Measurements from ENCODE around the gene ELOA.
"Not testable (repeated sequence)": the region's sequence is repeated elsewhere in the genome, so short reads cannot be mapped to it uniquely, and the experiment has no call there.

The ELOA gene

DNA sequence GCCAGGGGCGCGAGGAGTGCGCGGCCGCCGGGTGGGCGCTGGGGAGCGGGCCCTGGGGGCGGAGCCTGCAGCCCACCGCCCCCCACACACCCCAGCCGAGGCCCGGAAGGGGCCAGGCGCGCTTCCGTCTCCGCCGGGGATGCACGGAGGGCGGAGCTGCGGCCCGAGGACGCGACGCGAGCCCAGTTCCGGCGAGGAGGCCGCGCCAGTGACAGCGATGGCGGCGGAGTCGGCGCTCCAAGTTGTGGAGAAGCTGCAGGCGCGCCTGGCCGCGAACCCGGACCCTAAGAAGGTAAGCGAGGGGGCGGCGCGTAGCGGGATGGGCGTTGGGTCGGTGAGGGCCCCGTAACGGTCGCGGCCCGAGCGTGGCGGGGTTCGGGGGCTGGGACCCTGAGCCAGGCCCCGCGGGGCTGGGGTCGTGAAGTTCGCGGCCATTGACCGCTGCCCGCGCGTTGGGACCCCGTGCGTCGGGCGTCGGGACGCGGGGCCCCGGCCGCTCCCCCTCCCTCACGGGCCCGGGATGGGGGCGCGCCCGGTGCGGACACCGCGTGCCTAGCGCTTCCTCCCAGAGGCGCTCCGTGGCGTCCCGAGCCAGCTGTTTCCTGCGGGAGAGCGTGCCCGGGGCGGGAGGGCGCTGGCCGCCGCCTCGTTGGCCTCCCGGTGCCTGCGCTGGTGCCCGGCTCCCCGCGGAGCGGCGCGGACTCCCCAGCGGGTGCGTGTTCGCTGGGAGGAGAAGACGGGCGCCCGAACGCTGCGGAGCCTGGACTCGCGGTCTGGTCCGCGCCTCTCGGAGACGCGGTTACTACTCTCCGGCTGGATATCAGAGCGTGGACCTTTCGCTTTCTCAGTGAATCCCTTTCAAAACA lies at the start of gene ELOA:
ELOA (plus strand) TSS at position 185 of the 866 bp plus-strand sequence; CDS start at position 218, 33 bp downstream.
- peak; percentile 31 for DNase-seq

- no peak for DNase-seq
Measured at GRCh38 chr1:23693599-23693998, 49.7 kb upstream of the ELOA start.

DNA sequence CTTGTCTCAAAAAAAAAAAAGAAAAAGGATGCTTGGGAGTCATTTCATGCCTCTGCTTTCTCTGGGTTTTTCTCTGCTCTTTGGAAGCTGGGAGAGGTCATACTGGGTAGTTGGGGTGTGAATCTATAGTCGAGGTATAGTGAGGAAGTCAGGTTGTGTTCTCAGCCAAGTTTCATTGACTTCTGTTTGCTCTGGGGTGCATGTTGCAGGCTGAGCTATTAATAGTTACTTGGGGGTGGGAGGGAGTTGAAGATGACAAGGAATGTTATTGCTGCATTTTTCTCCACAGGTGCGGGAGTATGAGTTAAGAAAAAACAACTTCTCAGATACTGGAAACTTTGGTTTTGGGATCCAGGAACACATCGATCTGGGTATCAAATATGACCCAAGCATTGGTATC lies 48.9 kb upstream of the ELOA start:
- no peak for DNase-seq

- DNase-seq: no peak
Measured at GRCh38 chr1:23695667-23696066, 47.6 kb upstream of the ELOA start.

DNA sequence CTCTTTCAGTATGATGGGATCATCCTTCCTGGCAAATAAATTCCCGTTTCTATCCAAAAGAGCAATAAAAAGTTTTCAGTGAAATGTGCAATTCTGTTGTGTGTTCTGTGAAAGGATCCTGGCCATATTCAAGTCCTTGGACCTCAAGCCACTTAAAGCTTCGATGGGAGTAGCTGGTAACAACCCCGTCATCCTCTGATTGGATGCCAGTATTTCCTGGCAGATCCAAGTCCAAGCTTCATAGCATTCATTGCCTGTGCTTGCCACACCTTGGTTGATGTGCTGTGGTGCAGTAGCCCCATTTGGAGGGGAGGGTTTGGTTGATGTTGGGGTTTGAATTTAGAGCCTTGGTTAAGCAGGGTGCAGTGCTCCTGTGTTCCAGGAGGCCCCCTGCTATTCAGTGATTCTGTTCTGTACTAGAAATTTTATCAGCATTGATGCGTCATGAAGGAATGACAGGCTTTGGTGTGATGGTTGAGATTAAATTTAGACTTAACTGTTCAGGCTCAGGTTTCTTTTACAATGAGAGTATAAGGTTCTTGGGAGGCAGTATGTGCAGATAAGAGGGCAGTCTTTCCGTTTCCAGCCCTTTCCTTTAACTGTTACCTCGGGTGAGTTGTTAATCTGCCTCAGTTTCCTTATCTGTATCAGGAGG lies 46.8 kb upstream of the ELOA start:
- DNase-seq: no peak

DNA sequence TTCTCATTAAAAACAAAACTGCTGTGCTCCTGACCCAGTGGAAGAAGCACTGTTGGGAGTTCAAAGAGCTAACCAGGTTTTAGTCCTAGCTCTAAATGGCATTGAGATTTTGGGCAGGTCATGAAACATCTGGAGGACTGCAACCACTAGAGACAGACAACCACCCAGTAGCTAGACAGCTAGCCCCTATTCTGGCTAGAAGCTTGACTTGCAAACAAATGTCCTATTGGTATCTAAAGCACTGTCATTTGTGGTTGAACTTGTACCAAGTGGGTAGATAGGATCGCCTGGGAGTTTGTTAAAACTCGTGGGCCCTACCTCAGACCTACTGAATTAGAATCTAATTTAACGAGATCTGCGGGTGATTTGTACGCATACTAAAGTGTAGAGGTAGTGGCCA lies 44.8 kb upstream of the ELOA start:
- no peak for DNase-seq

DNA sequence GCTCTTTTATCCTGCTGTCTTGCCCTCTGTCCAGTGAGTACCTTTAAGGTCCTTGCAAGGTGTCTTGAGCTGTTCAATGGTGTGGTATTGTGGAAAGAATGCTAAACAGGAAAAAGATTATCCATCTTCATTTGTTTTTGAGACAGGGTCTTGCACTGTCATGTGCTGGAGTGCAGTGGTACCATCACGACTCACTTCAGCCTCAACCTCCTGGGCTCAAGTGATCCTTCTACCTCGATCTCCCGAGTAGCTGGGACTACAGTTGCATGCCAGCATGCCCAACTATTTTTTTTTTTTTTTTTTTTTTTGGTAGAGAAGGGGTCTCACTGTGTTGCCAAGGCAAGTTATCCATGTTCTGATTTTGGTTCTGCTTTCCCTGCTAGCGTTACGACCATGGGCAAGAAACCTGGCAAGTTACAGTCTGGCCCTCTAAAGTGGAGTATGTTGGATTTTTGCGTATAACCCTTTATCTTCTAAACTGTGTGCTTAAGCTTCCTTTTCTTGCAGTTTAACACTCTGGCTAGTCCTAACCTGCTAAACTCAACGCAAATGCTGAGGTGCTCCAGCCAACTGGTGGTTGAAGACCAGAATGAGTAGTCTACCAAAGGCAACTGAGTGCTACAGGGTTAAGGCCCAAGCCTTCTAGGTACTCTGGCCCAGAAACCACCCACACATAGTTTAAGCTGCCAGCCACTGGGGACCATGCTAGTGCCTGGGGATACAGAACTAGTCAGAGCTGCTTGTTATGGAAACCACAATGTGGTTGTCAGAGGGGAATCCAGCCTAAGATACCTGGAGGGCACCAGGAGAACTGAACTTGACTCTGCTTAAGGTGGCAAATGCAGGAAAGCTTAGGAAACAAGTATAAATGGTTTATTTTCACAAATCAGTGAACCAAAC lies 43.7 kb upstream of the ELOA start:
- DNase-seq: no peak

DNA sequence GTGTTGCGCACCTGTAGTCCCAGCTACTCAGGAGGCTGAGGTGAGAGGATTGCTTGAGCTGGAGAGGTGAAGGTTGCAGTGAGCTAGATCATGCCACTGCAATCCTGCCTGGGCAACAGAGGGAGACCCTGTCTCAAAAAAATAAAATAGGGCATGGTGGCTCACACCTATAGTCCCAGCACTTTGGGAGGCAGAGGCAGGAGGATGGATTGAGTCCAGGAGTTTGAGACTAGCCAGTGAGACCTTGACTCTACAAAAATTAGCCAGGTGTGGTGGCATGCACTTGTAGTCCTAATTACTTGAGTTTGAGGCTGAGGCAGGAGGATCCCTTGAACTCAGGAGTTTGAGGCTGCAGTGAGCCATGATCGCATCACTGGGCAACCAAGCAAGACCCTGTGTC lies 42.0 kb upstream of the ELOA start:
- no peak for DNase-seq

- DNase-seq: no peak
Measured at GRCh38 chr1:23701996-23702395, 41.3 kb upstream of the ELOA start.

DNA sequence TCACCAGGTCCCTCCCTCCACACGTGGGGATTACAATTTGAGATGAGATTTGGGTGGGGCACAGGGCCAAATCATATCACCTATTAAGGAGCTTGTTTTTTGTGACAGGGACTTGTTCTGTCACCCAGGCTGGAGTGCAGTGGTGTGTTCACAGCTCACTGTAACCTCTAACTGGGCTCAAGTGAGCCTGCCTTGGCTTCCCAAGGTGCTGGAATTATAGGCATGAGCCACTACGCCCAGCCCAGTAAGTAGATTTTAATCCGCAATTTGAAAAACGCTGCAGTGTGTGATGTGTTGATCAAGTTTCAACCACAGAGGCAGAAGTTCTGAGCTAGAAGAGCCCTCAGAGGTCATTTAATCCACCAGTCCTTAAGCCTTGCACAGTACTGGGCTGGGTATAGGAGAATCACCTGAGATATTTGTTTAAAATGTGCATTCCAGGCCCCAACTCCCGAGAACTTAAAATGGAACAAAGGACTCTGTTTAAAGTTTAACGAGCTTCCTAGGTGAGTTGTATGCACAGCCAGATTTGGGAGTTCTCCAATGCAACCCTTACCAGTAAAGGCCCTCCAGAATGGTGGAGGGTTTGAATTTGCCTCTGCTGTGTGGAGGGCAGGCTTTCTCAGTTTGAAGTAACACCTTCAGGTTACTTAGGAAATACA lies 38.3 kb upstream of the ELOA start:
- no peak for DNase-seq

DNA sequence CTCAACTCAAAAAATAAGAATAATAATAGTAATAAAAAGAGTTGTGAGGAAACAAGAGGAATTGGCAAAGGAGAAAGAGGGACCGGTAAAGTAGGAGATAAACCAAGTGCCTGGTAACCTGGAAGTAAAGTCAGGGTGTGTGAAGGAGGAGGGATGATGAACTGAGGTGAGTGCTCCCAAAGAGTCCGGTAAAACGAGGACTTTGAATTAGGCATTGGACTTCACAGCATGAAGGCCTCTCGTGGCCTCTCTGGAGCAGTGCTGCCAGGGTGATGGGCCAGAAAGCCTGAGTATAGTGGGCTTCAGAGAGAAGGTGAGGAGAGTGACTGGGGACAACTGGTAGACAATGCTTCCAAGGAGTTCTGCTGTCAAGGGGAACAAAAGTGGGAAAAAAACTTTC lies 34.0 kb upstream of the ELOA start:
- DNase-seq: no peak

DNA sequence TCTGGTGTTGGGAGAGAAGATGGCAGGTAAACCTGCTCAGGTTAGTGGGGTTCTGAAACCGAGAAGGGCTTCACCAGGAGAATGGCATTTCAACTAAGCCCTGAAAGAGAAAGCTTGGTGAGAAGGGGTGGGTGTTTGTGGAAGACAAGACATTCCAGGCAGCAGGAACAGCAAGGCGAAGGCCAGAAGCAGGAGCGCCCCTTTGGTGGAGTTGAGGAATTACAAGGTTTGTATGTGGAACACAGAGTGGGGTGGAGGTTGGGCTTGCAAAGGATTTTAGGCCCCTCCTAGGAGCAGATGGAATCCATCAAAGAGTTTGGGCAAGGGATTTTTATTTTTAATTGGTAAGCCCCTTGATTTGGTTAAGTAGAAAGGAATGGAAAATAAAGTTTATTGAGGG lies 24.8 kb upstream of the ELOA start:
- DNase-seq: peak; percentile 30

DNA sequence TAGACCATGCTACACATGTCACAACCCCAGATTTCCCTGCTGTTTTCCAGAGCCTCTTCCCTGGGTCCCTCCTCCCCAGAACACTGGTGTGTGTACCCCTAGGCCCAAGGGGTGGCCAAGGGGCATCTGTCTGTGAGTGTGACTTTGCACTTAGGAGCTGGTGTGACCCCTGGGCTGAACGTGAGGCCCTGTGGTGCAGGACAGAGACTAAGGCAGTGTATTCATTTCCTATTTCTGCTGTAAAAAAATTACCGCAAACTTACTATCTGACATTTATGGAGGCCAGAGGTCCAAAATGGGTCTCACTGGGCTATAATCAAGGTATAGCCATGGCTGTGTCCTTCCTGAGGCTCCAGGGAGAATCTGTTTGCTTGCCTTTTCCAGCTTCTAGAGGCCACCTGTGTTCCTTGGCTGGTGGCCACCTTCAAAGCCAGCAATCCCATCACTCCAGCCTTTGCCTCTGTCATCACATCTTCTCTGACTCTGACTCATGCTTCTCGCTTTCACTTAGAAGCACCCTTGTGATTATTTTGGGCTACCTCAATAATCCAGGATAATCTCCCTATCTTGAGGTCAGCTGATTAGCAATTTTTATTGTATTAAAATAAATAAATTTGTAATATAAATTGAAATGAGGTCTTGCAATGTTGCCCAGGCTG lies 24.0 kb upstream of the ELOA start:
- DNase-seq: no peak

- DNase-seq: no peak
Measured at GRCh38 chr1:23720256-23720995, 22.8 kb upstream of the ELOA start.

- no peak for DNase-seq
Measured at GRCh38 chr1:23722652-23723051, 20.6 kb upstream of the ELOA start.

DNA sequence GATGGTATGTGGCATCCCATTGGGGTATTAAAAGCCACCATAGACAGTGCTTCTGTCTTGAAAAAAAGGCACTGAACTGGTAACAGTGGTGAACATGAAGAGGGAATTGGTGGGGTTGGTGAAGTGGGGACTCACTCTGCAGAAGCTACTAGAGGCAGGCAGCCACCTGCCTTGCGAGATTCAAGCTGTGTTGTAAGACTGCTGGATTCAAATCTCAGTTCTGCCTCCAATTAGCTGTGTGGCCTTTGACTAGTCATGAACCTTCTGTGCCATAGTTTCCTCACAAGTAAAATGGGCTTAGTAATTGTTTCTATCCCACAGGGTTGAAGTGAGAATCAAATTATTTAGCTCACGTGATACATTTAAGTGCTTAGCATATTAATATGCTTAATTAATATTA lies 16.6 kb upstream of the ELOA start:
- no peak for DNase-seq

DNA sequence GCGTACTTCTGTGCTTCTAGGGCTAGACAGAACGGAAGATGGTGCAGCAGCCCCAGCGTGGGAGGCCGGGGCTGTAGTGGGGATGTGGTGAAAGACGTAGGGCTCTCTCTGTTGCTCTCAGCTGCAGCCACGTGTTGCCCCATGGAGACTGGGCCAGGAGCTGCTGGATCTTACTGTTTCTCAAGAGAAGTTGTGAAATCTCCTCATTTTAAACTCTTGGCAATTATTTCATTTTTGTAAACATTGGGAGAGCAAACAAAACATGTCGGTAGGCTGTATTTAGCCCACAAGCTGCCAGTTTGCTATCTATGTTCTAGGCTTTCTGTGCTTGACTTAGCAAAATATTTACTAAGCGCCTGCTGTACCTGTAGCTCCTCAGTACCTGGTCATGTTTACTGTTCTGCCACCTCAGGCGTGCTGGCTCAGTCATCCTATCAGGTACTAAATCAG lies 15.9 kb upstream of the ELOA start:
- no peak for DNase-seq

GRCh38 chr1:23732363-23733224 lies 10.7 kb upstream of the ELOA start:
- DNase-seq: peak; percentile 11

- DNase-seq: not testable (repeated sequence)
Measured at GRCh38 chr1:23733281-23733680, 10.0 kb upstream of the ELOA start.

DNA sequence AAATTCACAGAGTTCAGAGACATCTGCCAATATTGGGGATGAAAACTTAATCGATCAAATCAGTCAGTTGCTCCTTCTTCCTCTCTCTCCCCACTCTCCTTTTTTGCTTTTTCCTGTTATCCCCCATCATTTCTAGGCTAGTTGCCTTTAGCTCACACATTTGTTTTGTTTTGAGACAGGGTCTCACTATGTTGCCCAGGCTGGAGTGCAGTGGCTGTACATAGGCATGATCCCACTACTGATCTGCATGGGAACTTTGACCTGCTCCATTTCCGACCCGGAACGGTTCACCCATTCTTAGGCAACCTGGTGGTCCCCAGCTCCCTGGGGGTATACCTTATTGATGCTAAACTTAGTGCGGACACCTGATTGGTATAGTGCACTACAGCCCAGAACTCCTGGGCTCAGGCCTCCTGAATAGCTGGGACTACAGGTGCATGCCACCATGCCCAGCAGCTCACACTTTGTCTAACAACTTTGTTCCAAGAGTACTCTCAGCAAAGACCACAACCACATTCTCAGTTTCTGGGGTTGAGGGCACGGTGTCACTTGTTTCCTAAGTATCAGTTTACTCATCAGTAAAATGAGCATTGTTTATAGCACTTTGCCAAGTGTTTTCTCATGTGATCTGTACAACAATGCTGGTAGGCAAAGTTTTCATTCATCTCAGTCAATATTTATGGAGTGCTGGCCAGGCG lies 6.7 kb upstream of the ELOA start:
- DNase-seq: no peak

Data from kidney glomerular epithelial cell (primary cell).